ENCODE results near the gene SLC25A34.

Gene SLC25A34

DNA sequence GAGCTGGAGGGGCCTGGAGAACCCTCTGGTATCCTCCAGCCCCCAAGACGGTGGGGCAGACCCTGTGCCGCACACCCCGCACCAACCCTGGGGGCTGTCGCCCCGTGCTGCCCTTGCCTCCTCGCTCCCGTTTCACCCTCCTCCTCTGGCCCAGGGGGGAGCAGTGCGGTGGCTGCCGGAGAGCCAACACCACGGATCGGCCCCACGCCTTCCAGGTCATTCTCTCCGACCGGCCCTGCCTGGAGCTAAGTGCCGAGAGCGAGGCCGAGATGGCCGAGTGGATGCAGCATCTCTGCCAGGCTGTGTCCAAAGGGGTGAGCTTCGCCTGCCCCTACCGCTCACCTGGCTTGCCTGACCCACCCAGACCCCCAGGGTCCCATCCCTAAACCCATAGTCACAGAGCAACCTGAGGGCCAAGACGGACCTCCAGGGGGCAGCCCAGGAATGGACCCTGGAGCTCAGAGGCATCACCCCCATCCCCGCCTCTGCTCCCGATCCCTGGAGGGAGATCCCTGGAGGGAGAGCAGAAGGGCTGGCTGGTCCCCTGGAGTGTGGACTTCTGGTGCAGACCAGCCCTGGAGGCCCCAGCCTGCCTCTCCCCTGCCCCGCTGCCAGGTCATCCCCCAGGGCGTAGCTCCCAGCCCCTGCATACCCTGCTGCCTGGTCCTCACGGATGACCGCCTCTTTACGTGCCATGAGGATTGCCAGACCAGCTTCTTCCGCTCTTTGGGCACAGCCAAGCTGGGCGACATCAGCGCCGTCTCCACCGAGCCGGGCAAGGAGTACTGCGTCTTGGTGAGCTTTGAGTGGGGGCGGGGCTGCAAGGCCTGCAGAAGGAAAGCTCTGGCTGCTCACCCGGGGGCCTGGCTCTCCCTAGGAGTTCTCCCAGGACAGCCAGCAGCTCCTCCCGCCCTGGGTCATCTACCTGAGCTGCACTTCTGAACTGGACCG is 4.0 kb upstream of the SLC25A34 start:
- no peaks in the 10 kb centered on the region for H3K27me3 ChIP-seq
- no peak for DNase-seq
- H3K4me1 ChIP-seq: no peaks in the 10 kb centered on the region
- no peaks in the 10 kb centered on the region for H3K9me3 ChIP-seq
- TF ChIP-seq, protein P1, sequence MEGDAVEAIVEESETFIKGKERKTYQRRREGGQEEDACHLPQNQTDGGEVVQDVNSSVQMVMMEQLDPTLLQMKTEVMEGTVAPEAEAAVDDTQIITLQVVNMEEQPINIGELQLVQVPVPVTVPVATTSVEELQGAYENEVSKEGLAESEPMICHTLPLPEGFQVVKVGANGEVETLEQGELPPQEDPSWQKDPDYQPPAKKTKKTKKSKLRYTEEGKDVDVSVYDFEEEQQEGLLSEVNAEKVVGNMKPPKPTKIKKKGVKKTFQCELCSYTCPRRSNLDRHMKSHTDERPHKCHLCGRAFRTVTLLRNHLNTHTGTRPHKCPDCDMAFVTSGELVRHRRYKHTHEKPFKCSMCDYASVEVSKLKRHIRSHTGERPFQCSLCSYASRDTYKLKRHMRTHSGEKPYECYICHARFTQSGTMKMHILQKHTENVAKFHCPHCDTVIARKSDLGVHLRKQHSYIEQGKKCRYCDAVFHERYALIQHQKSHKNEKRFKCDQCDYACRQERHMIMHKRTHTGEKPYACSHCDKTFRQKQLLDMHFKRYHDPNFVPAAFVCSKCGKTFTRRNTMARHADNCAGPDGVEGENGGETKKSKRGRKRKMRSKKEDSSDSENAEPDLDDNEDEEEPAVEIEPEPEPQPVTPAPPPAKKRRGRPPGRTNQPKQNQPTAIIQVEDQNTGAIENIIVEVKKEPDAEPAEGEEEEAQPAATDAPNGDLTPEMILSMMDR (IDR thresholded peaks at IDR 0.05; ENCODE audit: low read depth, low read length): no peak
- peaks cover 3% of the 10 kb centered on the region; the same call in 1 of the 2 replicates for H3K36me3 ChIP-seq
- no peak overlapping the region for H3K4me3 ChIP-seq (ENCODE audit: low read depth, low read length)

DNA sequence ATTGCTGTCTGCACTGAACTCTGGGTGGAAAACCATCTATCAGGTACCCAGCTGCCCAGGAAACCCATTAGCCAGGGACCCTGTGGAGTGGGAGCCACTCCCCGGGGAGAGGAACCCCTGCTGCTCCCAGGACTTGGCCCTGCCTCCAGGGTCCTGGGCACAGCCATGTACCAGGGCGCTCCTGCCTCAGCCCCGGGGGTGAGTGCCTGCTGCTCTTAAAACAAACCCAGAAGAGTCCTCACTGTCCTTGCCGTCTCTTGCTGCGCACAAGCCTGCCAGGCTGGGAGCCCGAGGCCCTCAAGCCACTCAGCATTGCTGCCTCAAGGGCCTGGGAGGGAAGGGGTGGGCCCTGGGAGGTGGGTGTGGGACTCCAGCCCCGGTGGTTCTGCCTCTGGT is 3.4 kb upstream of the SLC25A34 start:
- Histone ChIP-seq H3K4me1 (no peaks in the 10 kb centered on the region), H3K9me3 (no peaks in the 10 kb centered on the region), H3K36me3 (peaks cover 3% of the 10 kb centered on the region; the same call in 1 of the 2 replicates), H3K4me3 (ENCODE audit: low read depth, low read length) (no peak overlapping the region), H3K27me3 (no peaks in the 10 kb centered on the region)
- TF ChIP-seq, protein P1 (IDR thresholded peaks at IDR 0.05; ENCODE audit: low read depth, low read length): no peak
- DNase-seq: no peak

GRCh38 chr1:15733218-15733725 is 2.8 kb upstream of the SLC25A34 start:
- H3K36me3 ChIP-seq: peaks cover 3% of the 10 kb centered on the region; the same call in 1 of the 2 replicates
- TF ChIP-seq, protein P1 (IDR thresholded peaks at IDR 0.05; ENCODE audit: low read depth, low read length): no peak
- no peaks in the 10 kb centered on the region for H3K9me3 ChIP-seq
- H3K4me3 ChIP-seq (ENCODE audit: low read depth, low read length): no peak overlapping the region
- no peaks in the 10 kb centered on the region for H3K4me1 ChIP-seq
- no peaks in the 10 kb centered on the region for H3K27me3 ChIP-seq
- DNase-seq: no peak

- no peaks in the 10 kb centered on the region for H3K27me3 ChIP-seq
- H3K9me3 ChIP-seq: no peaks in the 10 kb centered on the region
- no peak overlapping the region for H3K4me3 ChIP-seq (ENCODE audit: low read depth, low read length)
- DNase-seq: no peak
- H3K4me1 ChIP-seq: no peaks in the 10 kb centered on the region
- H3K36me3 ChIP-seq: peaks cover 3% of the 10 kb centered on the region; the same call in 1 of the 2 replicates
- TF ChIP-seq, protein P1 (IDR thresholded peaks at IDR 0.05; ENCODE audit: low read depth, low read length): no peak
Measured at GRCh38 chr1:15733726-15734226, 2.3 kb upstream of the SLC25A34 start.

DNA sequence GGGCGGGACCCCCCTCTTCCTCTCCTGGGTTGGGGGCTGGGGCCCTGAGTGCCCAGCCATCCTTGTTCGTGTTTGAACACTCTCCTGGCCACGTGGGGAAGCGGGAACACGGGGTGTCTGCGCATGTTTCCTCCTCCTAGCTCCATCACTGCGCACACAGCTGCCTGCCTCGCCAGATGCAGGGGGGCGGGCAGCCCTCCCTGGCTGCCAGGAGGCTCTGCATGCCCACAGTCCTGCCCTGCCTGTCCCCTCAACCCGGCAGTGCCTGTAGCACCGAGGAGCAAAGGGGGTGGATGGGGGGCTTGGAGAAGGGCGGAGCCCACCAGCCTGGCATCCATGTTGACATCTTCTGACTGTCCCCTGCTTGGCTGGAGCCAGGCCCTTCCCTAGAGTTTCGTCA is 1.8 kb upstream of the SLC25A34 start:
- no peaks in the 10 kb centered on the region for H3K9me3 ChIP-seq
- no peak for DNase-seq
- peaks cover 3% of the 10 kb centered on the region; the same call in 1 of the 2 replicates for H3K36me3 ChIP-seq
- H3K4me1 ChIP-seq: no peaks in the 10 kb centered on the region
- TF ChIP-seq, protein P1 (IDR thresholded peaks at IDR 0.05; ENCODE audit: low read depth, low read length): no peak
- H3K27me3 ChIP-seq: no peaks in the 10 kb centered on the region
- H3K4me3 ChIP-seq (ENCODE audit: low read depth, low read length): no peak overlapping the region
